IMR-90 (cell line): Measurements from ENCODE around the gene POLA2. TPM values are rescaled to one million over a fixed set of nuclear protein-coding genes. Genes with fewer than 3 reads are reported as not detected.
A peak's percentile ranks its signal among the peaks of the same experiment; 100 is the strongest.

ENCODE experiments used
- ATAC-seq: fragments of 200-7000 bp; cut with Tn5 transposase; 2 replicates; pipeline ENCODE4 v1.9.1; 2020; ENCODE audit warnings: low read depth, mild to moderate bottlenecking, moderate library complexity
- BruUV-seq: library from RNA; stranded (reverse); fragments of 400-500 nt; replicated peaks from 2 replicates; lab custom pipeline; 2021; lab: Mats Ljungman, UMichigan
- CTCF ChIA-PET: fragments of 300-600 bp; formaldehyde crosslinking; extraction: SDS; loops from one replicate; lab custom pipeline; 2021; ENCODE audit warnings: antibody characterized with exemption; lab: Yijun Ruan, JAX
- POLR2A ChIA-PET: fragments of 300-600 bp; sonication (Branson Sonifier 250); formaldehyde crosslinking; loops from one replicate; lab custom pipeline; 2022; ENCODE audit warnings: antibody characterized with exemption; ENCODE audit not compliant: unreplicated experiment; lab: Charles Lee
- DNase-seq: peaks from one replicate; pipeline ENCODE4 v3.0.0; 2013
- H2AFZ ChIP-seq: replicated peaks from 2 replicates; pipeline ENCODE3; 2013; ENCODE audit warnings: low read length, mild to moderate bottlenecking; ENCODE audit not compliant: poor library complexity
- H2AK5ac ChIP-seq: 2 replicates; pipeline ENCODE4 v1.6.1; 2013; ENCODE audit warnings: low read depth, low read length, inconsistent platforms
- H2AK9ac ChIP-seq: replicated peaks from 2 replicates; pipeline ENCODE3; 2013; ENCODE audit warnings: mild to moderate bottlenecking, low read depth, low read length, moderate library complexity; ENCODE audit not compliant: poor library complexity
- H2BK120ac ChIP-seq: 2 replicates; pipeline ENCODE4 v1.6.1; 2013; ENCODE audit warnings: low read depth, low read length, inconsistent platforms
- H2BK15ac ChIP-seq: 3 replicates; pipeline ENCODE4 v1.6.1; 2013; ENCODE audit warnings: low read depth, low read length, inconsistent platforms
- H2BK20ac ChIP-seq: 2 replicates; pipeline ENCODE4 v1.6.1; 2013; ENCODE audit warnings: low read depth, mild to moderate bottlenecking, inconsistent platforms, low read length, moderate library complexity
- H2BK5ac ChIP-seq: 2 replicates; pipeline ENCODE4 v1.6.1; 2013; ENCODE audit warnings: mild to moderate bottlenecking, low read depth, low read length, inconsistent platforms; ENCODE audit not compliant: poor library complexity, severe bottlenecking
- H3K14ac ChIP-seq: replicated peaks from 2 replicates; pipeline ENCODE4 v1.6.1; 2013; ENCODE audit warnings: low read depth, low read length, inconsistent platforms
- H3K18ac ChIP-seq: 2 replicates; pipeline ENCODE4 v1.6.1; 2013; ENCODE audit warnings: low read depth, low read length, control low read depth
- H3K23ac ChIP-seq: 2 replicates; pipeline ENCODE4 v1.6.1; 2013; ENCODE audit warnings: low read depth, low read length, inconsistent platforms
- H3K27ac ChIP-seq: 2 replicates; pipeline ENCODE4 v1.5.1; 2013; ENCODE audit warnings: mild to moderate bottlenecking, control low read depth, low read length; ENCODE audit not compliant: insufficient read depth
- H3K27me3 ChIP-seq: 2 replicates; pipeline ENCODE4 v1.6.1; 2013; ENCODE audit warnings: low read length; ENCODE audit not compliant: control insufficient read depth, insufficient read depth
- H3K36me3 ChIP-seq: 2 replicates; pipeline ENCODE4 v1.6.1; 2013; ENCODE audit warnings: low read length, mixed read lengths; ENCODE audit not compliant: control insufficient read depth, insufficient read depth
- H3K4ac ChIP-seq: 2 replicates; pipeline ENCODE4 v1.6.1; 2013; ENCODE audit warnings: low read depth, low read length, inconsistent platforms
- H3K4me1 ChIP-seq: 2 replicates; pipeline ENCODE4 v1.6.1; 2013; ENCODE audit warnings: low read length, mixed read lengths; ENCODE audit not compliant: control insufficient read depth, insufficient read depth
- H3K4me2 ChIP-seq: 2 replicates; pipeline ENCODE4 v1.6.1; 2013; ENCODE audit warnings: low read depth, mild to moderate bottlenecking, control low read depth, low read length, moderate library complexity
- H3K4me3 ChIP-seq: 2 replicates; pipeline ENCODE4 v1.5.1; 2013; ENCODE audit warnings: low read depth, mild to moderate bottlenecking, control low read depth, low read length, moderate library complexity; ENCODE audit not compliant: insufficient read depth
- H3K56ac ChIP-seq: 2 replicates; pipeline ENCODE4 v1.6.1; 2013; ENCODE audit warnings: low read length, inconsistent platforms; ENCODE audit not compliant: insufficient read depth; ENCODE audit errors: extremely low read depth
- H3K79me1 ChIP-seq, 2 experiments: 2 replicates each; pipeline ENCODE4 v1.6.1; 2013; ENCODE audit warnings: low read length in 2 of 2, inconsistent platforms in 1 of 2, low read depth in 1 of 2
- H3K9ac ChIP-seq: 2 replicates; pipeline ENCODE4 v1.6.1; 2013; ENCODE audit warnings: low read depth, low read length, control low read depth
- H3K9me1 ChIP-seq: 2 replicates; pipeline ENCODE4 v1.6.1; 2013; ENCODE audit warnings: low read length, inconsistent platforms; ENCODE audit not compliant: insufficient read depth
- H3K9me3 ChIP-seq: 2 replicates; pipeline ENCODE4 v1.6.1; 2013; ENCODE audit warnings: low read length; ENCODE audit not compliant: control insufficient read depth, insufficient read depth
- H4K20me1 ChIP-seq: 2 replicates; pipeline ENCODE4 v1.6.1; 2013; ENCODE audit warnings: low read length, inconsistent platforms; ENCODE audit not compliant: insufficient read depth
- H4K5ac ChIP-seq: 2 replicates; pipeline ENCODE4 v1.6.1; 2013; ENCODE audit warnings: mild to moderate bottlenecking, low read depth, low read length, control low read depth
- H4K8ac ChIP-seq, 2 experiments: 2 replicates each; pipeline ENCODE4 v1.6.1; 2013; ENCODE audit warnings: low read depth in 2 of 2, low read length in 2 of 2, control low read depth in 1 of 2, inconsistent platforms in 1 of 2
- H4K91ac ChIP-seq: 2 replicates; pipeline ENCODE4 v1.6.1; 2013; ENCODE audit warnings: low read depth, low read length, inconsistent platforms; ENCODE audit not compliant: insufficient read depth
- BHLHE40 ChIP-seq: fragments of 150-350 bp; IDR thresholded peaks from 2 replicates; pipeline ENCODE4 v1.6.1; 2016; ENCODE audit warnings: mild to moderate bottlenecking, low read depth, low read length
- CEBPB ChIP-seq: IDR thresholded peaks from 2 replicates; pipeline ENCODE4 v1.6.1; 2012; ENCODE audit warnings: low read depth, low read length, improper control_type of control experiment
- CHD1 ChIP-seq: IDR thresholded peaks from 2 replicates; pipeline ENCODE4 v1.6.1; 2012; ENCODE audit warnings: low read depth, low read length, improper control_type of control experiment
- MAFK ChIP-seq: IDR thresholded peaks from 2 replicates; pipeline ENCODE4 v1.6.1; 2012; ENCODE audit warnings: low read depth, low read length, improper control_type of control experiment
- MXI1 ChIP-seq: IDR thresholded peaks from 2 replicates; pipeline ENCODE4 v1.6.1; 2012; ENCODE audit warnings: low read depth, mild to moderate bottlenecking, low read length, moderate library complexity, borderline replicate concordance
- RCOR1 ChIP-seq: IDR thresholded peaks from 2 replicates; pipeline ENCODE4 v1.6.1; 2012; ENCODE audit warnings: mild to moderate bottlenecking, low read length, improper control_type of control experiment; ENCODE audit not compliant: insufficient replicate concordance
- RFX5 ChIP-seq: IDR thresholded peaks from 2 replicates; pipeline ENCODE4 v1.8.0; 2012; ENCODE audit warnings: low read depth, mild to moderate bottlenecking, low read length, moderate library complexity
- SMC3 ChIP-seq: fragments of 150-350 bp; IDR thresholded peaks from 2 replicates; pipeline ENCODE4 v1.6.1; 2016; ENCODE audit warnings: low read depth, mild to moderate bottlenecking, antibody characterized with exemption, low read length, moderate library complexity
- WGBS, 2 experiments: methylation state at CpG; one replicate each; pipeline versions ENCODE4 v1.1.5 to v1.1.7; 2013; ENCODE audit warnings: missing lambda C conversion rate in 2 of 2; ENCODE audit not compliant: insufficient read length in 1 of 2; ENCODE audit errors: extremely low coverage in 2 of 2; 5-methylcytosine and 5-hydroxymethylcytosine counted together
- dilution Hi-C: fragments of 300-500 bp; cut with HindIII; formaldehyde crosslinking; loops from one replicate; pipeline ENCODE4 v1.14.3; 2018; ENCODE audit warnings: low sequenced_read_pairs; ENCODE audit not compliant: unreplicated experiment
- in situ Hi-C: fragments of 300-500 bp; cut with MboI; formaldehyde crosslinking; loops from 3 replicates; pipeline ENCODE4 v1.14.3; 2019; ENCODE audit warnings: low sequenced_read_pairs, inconsistent platforms, mixed read lengths
- intact Hi-C: fragments of 100-400 bp; cut with micrococcal nuclease; formaldehyde crosslinking; loops from 2 replicates; pipeline ENCODE4 v1.10.0; 2022
- polyA plus RNA-seq, 3 experiments: library from polyadenylated mRNA; depleted of rRNA; stranded (reverse); fragments of >200 nt; gene quantifications; 2 replicates each; pipeline ENCODE4 v1.2.3, GENCODE V29; 2012; ENCODE audit warnings: low replicate concordance in 1 of 3
- total RNA-seq: library from RNA; depleted of rRNA; stranded (reverse); fragments of >200 nt; gene quantifications from 2 replicates; pipeline ENCODE4 v1.2.3, GENCODE V29; 2012
- TF ChIP-seq, protein P1 (sequence below): fragments of 150-350 bp; IDR thresholded peaks from 2 replicates; pipeline ENCODE4 v1.6.1; 2016; ENCODE audit warnings: low read depth, mild to moderate bottlenecking, low read length, moderate library complexity, borderline replicate concordance
- TF ChIP-seq, protein P2 (sequence below): fragments of 150-350 bp; IDR thresholded peaks from 2 replicates; pipeline ENCODE4 v1.6.1; 2017; ENCODE audit warnings: mild to moderate bottlenecking, antibody characterized with exemption, low read length, low read depth

Gene POLA2
- total and polyA plus RNA-seq, 2 of the 4 experiments (the other 2 are of a cell fraction): 14.2 to 17.3 TPM

- H3K56ac ChIP-seq: peak overlapping the region; percentile 94
- no peaks in the 10 kb centered on the region for H3K9me3 ChIP-seq
- H3K27ac ChIP-seq: peak overlapping the region; percentile 1; the same call in 1 of the 2 replicates
- H4K5ac ChIP-seq: no peak overlapping the region; the same call in 1 of the 2 replicates
- in situ Hi-C loops (no loop called here), intact Hi-C loops (no loop called here), dilution Hi-C loops (no loop called here)
- POLR2A ChIA-PET: interaction anchor here (0.6 to 1.1 kb wide), 2 partner anchors 60 to 160 kb away, joined by 3 to 8 read pairs; partner anchors contain the start of gene NEAT1
- peaks cover 18 to 51% of the 10 kb centered on the region in 2 experiments for H3K79me1 ChIP-seq
- H3K14ac ChIP-seq: peak overlapping the region; percentile 79
- H2AFZ ChIP-seq: peak overlapping the region; percentile 58
- H2BK120ac ChIP-seq: no peak overlapping the region
- WGBS, 2 experiments: no CpG with 5 or more reads among the region's 6 CpGs
- H4K8ac ChIP-seq: peak overlapping the region; percentile 73 to 82; a peak in 2 of 4 replicates
- H2AK9ac ChIP-seq: peak overlapping the region; percentile 68
- H3K9me1 ChIP-seq: peaks cover 4% of the 10 kb centered on the region
- peaks cover 5% of the 10 kb centered on the region for H3K4me1 ChIP-seq
- peak overlapping the region; percentile 70; the same call in 1 of the 2 replicates for H3K23ac ChIP-seq
- no peaks in the 10 kb centered on the region for H3K27me3 ChIP-seq
- H2BK15ac ChIP-seq: no peak overlapping the region
- CTCF ChIA-PET: interaction anchor here (0.8 to 1.9 kb wide), 3 partner anchors 12 to 67 kb away, joined by 3 to 10 read pairs (median 9); no protein-coding TSS in a partner anchor
- BruUV-seq: TSS peak; percentile 82
- H3K4ac ChIP-seq: peak overlapping the region; percentile 14; the same call in 1 of the 2 replicates
- H3K9ac ChIP-seq: peak overlapping the region; percentile 64
- peak overlapping the region; percentile 73 for H3K4me2 ChIP-seq
- no peaks in the 10 kb centered on the region; the same call in 1 of the 2 replicates for H3K36me3 ChIP-seq
- H2BK20ac ChIP-seq: no peak overlapping the region
- H3K4me3 ChIP-seq: peak overlapping the region; percentile 67
- peak overlapping the region; percentile 3 for H2BK5ac ChIP-seq
- DNase-seq (no peak), ATAC-seq (no peak)
- no peaks in the 10 kb centered on the region for H4K20me1 ChIP-seq
- H3K18ac ChIP-seq: no peak overlapping the region
- 0 out of 2 replicates have a peak overlapping the region, but pooled peaks have one; percentile 3 for H2AK5ac ChIP-seq
- TF ChIP-seq, protein P1, sequence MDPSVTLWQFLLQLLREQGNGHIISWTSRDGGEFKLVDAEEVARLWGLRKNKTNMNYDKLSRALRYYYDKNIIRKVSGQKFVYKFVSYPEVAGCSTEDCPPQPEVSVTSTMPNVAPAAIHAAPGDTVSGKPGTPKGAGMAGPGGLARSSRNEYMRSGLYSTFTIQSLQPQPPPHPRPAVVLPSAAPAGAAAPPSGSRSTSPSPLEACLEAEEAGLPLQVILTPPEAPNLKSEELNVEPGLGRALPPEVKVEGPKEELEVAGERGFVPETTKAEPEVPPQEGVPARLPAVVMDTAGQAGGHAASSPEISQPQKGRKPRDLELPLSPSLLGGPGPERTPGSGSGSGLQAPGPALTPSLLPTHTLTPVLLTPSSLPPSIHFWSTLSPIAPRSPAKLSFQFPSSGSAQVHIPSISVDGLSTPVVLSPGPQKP: no peak
- TF ChIP-seq SMC3 (no peak), CEBPB (no peak), CHD1 (no peak), RCOR1 (no peak), RFX5 (no peak), BHLHE40 (no peak), MXI1 (no peak), MAFK (no peak)
- TF ChIP-seq, protein P2, sequence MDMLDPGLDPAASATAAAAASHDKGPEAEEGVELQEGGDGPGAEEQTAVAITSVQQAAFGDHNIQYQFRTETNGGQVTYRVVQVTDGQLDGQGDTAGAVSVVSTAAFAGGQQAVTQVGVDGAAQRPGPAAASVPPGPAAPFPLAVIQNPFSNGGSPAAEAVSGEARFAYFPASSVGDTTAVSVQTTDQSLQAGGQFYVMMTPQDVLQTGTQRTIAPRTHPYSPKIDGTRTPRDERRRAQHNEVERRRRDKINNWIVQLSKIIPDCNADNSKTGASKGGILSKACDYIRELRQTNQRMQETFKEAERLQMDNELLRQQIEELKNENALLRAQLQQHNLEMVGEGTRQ: no peak
- H4K91ac ChIP-seq: peak overlapping the region; percentile 53; the same call in 1 of the 2 replicates
Measured at GRCh38 chr11:65262776-65263175, 1.0 kb downstream of the POLA2 start.
